ENCODE results near the gene PCNX3.

GRCh38 chr11:65576867-65577755 lies 38.5 kb upstream of the PCNX3 start:
- peak in 1 of 2 donors; percentile 64 for TF ChIP-seq POLR2A (IDR thresholded peaks at IDR 0.05)
- TF ChIP-seq, protein P1, sequence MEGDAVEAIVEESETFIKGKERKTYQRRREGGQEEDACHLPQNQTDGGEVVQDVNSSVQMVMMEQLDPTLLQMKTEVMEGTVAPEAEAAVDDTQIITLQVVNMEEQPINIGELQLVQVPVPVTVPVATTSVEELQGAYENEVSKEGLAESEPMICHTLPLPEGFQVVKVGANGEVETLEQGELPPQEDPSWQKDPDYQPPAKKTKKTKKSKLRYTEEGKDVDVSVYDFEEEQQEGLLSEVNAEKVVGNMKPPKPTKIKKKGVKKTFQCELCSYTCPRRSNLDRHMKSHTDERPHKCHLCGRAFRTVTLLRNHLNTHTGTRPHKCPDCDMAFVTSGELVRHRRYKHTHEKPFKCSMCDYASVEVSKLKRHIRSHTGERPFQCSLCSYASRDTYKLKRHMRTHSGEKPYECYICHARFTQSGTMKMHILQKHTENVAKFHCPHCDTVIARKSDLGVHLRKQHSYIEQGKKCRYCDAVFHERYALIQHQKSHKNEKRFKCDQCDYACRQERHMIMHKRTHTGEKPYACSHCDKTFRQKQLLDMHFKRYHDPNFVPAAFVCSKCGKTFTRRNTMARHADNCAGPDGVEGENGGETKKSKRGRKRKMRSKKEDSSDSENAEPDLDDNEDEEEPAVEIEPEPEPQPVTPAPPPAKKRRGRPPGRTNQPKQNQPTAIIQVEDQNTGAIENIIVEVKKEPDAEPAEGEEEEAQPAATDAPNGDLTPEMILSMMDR (IDR thresholded peaks at IDR 0.05), result no peak

Measured in Peyer's patch (tissue), 4 donors.